SH-SY5Y (cell line): ENCODE data around the gene OSGIN1.

Source experiments
- GATA2 ChIP-seq: IDR thresholded peaks from 2 replicates; pipeline ENCODE4 v1.6.1; 2011; ENCODE audit warnings: mild to moderate bottlenecking, low read depth, low read length
- GATA3 ChIP-seq: IDR thresholded peaks from 2 replicates; pipeline ENCODE4 v1.6.1; 2011; ENCODE audit warnings: low read depth, mild to moderate bottlenecking, low read length, moderate library complexity

GRCh38 chr16:83968306-83968851, 15.3 kb downstream of the OSGIN1 start:
- TF ChIP-seq GATA2 (no peak), GATA3 (no peak)
